CD4-positive, alpha-beta T cell (primary cell): ENCODE results near the gene SGO2. TPM values are rescaled to one million over a fixed set of nuclear protein-coding genes. Genes with fewer than 3 reads are reported as not detected.

Source experiments
- ATAC-seq: fragments of 200-7000 bp; cut with Tn5 transposase; one replicate; pipeline ENCODE4 v1.10.0; 2022; ENCODE audit warnings: mild to moderate bottlenecking; ENCODE audit not compliant: poor library complexity
- CTCF ChIA-PET: fragments of 350-600 bp; sonication (Branson Sonifier 250); formaldehyde crosslinking; loops from one replicate; lab custom pipeline; 2021; ENCODE audit warnings: antibody characterized with exemption, inconsistent platforms; lab: Charles Lee
- POLR2A ChIA-PET: fragments of 350-600 bp; sonication (Branson Sonifier 250); formaldehyde crosslinking; loops from one replicate; lab custom pipeline; 2021; ENCODE audit warnings: antibody characterized with exemption, inconsistent platforms; lab: Charles Lee
- DNase-seq, 14 experiments: peaks; one replicate each; pipeline ENCODE4 v3.0.0-alpha.2; 2013 to 2020; ENCODE audit warnings: mixed read lengths in 2 of 14
- H3K27ac ChIP-seq, 2 donors: one replicate each; pipeline versions ENCODE4 v1.5.1 to v1.7.0; 2013; ENCODE audit warnings: low read length in 2 of 2, low read depth in 1 of 2, mild to moderate bottlenecking in 1 of 2
- H3K27me3 ChIP-seq, 2 experiments: 1 replicate in 1 of 2; 2 replicates in 1 of 2; pipeline versions ENCODE4 v1.6.1 to v1.7.0; 2013; ENCODE audit warnings: low read length in 2 of 2, control low read depth in 1 of 2, mild to moderate bottlenecking in 1 of 2, moderate library complexity in 1 of 2; ENCODE audit not compliant: insufficient read depth in 2 of 2, control insufficient read depth in 1 of 2
- H3K36me3 ChIP-seq: one replicate; pipeline ENCODE4 v1.6.1; 2013; ENCODE audit warnings: low read length, control low read depth; ENCODE audit not compliant: insufficient read depth
- H3K4me1 ChIP-seq: one replicate; pipeline ENCODE4 v1.6.1; 2013; ENCODE audit warnings: low read length, control low read depth; ENCODE audit not compliant: insufficient read depth
- H3K4me3 ChIP-seq: one replicate; pipeline ENCODE4 v1.5.1; 2013; ENCODE audit warnings: mild to moderate bottlenecking, low read length, moderate library complexity
- H3K9me3 ChIP-seq, 2 experiments: 1 replicate in 1 of 2; 2 replicates in 1 of 2; pipeline versions ENCODE4 v1.6.1 to v1.7.0; 2013; ENCODE audit warnings: low read length in 2 of 2, mild to moderate bottlenecking in 2 of 2, control low read depth in 1 of 2, moderate library complexity in 1 of 2; ENCODE audit not compliant: control insufficient read depth in 1 of 2, insufficient read depth in 1 of 2
- H3K27ac Mint-ChIP-seq: one replicate; pipeline ENCODE4 v1.8.0; 2020; ENCODE audit warnings: mixed read lengths
- H3K27me3 Mint-ChIP-seq: one replicate; pipeline ENCODE4 v1.8.0; 2021; ENCODE audit warnings: mixed read lengths
- H3K36me3 Mint-ChIP-seq: one replicate; pipeline ENCODE4 v1.8.0; 2021; ENCODE audit warnings: low read depth, mixed read lengths
- H3K4me1 Mint-ChIP-seq: one replicate; pipeline ENCODE4 v1.8.0; 2021; ENCODE audit warnings: low read depth, mixed read lengths
- H3K4me3 Mint-ChIP-seq: one replicate; pipeline ENCODE4 v1.8.0; 2020; ENCODE audit warnings: mild to moderate bottlenecking, mixed read lengths
- H3K9me3 Mint-ChIP-seq: one replicate; pipeline ENCODE4 v1.8.0; 2020; ENCODE audit warnings: mixed read lengths
- intact Hi-C, 2 experiments: fragments of 100-400 bp; cut with DNase I in 1 of 2; cut with micrococcal nuclease in 1 of 2; formaldehyde crosslinking; loops; one replicate each; pipeline versions ENCODE4 v1.15.1 to v1.9.0; 2023 to 2025; cut with DNase I, micrococcal nuclease
- total RNA-seq, 174 experiments: library from RNA in 2 of 174; stranded (reverse) in 2 of 174; gene quantifications; one replicate each; pipeline ENCODE4 v1.2.3 and lab custom pipeline; 2021 to 2026
- TF ChIP-seq, protein P1 (sequence below): fragments of 200-600 bp; IDR thresholded peaks from one replicate; pipeline ENCODE4 v1.8.0; 2022; ENCODE audit warnings: antibody characterized with exemption, mild to moderate bottlenecking

The SGO2 gene
- total RNA-seq, 2 experiments from 2014 or later = 0.64 to 0.74 TPM

- Histone ChIP-seq H3K36me3 (no peaks in the 10 kb centered on the region), H3K27me3 (no peaks in the 10 kb centered on the region), H3K4me3 (no peak overlapping the region), H3K27ac (no peak overlapping the region), H3K9me3 (no peaks in the 10 kb centered on the region), H3K4me1 (no peaks in the 10 kb centered on the region)
- no peaks in the 10 kb centered on the region for H3K4me1 Mint-ChIP-seq
- no peaks in the 10 kb centered on the region for H3K36me3 Mint-ChIP-seq
- H3K27me3 Mint-ChIP-seq = peaks cover 13% of the 10 kb centered on the region
- H3K27ac Mint-ChIP-seq = no peak overlapping the region
- H3K4me3 Mint-ChIP-seq = no peak overlapping the region
- no peak for ATAC-seq
- no peak for DNase-seq
- intact Hi-C loops = no loop called here
- CTCF ChIA-PET = no interaction called here
- TF ChIP-seq, protein P1, sequence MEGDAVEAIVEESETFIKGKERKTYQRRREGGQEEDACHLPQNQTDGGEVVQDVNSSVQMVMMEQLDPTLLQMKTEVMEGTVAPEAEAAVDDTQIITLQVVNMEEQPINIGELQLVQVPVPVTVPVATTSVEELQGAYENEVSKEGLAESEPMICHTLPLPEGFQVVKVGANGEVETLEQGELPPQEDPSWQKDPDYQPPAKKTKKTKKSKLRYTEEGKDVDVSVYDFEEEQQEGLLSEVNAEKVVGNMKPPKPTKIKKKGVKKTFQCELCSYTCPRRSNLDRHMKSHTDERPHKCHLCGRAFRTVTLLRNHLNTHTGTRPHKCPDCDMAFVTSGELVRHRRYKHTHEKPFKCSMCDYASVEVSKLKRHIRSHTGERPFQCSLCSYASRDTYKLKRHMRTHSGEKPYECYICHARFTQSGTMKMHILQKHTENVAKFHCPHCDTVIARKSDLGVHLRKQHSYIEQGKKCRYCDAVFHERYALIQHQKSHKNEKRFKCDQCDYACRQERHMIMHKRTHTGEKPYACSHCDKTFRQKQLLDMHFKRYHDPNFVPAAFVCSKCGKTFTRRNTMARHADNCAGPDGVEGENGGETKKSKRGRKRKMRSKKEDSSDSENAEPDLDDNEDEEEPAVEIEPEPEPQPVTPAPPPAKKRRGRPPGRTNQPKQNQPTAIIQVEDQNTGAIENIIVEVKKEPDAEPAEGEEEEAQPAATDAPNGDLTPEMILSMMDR = no peak
- POLR2A ChIA-PET = interaction anchor here (0.6 kb wide), 1 partner anchor 500 kb away, joined by 3 read pairs; no protein-coding TSS in a partner anchor
- H3K9me3 Mint-ChIP-seq = peaks cover 2% of the 10 kb centered on the region
Observed at GRCh38 chr2:200602584-200602983, 76.6 kb downstream of the SGO2 start.

GRCh38 chr2:200603972-200604371 lies 78.0 kb downstream of the SGO2 start:
- no peaks in the 10 kb centered on the region for H3K27me3 ChIP-seq
- intact Hi-C loops = no loop called here
- no peaks in the 10 kb centered on the region for H3K36me3 ChIP-seq
- no peaks in the 10 kb centered on the region for H3K4me1 Mint-ChIP-seq
- no peak overlapping the region for H3K27ac Mint-ChIP-seq
- no peaks in the 10 kb centered on the region for H3K36me3 Mint-ChIP-seq
- DNase-seq (no peak), ATAC-seq (no peak)
- no peak overlapping the region for H3K4me3 ChIP-seq
- no peaks in the 10 kb centered on the region for H3K9me3 ChIP-seq
- ChIA-PET POLR2A (no interaction called here), CTCF (no interaction called here)
- H3K4me1 ChIP-seq = no peaks in the 10 kb centered on the region
- no peak overlapping the region for H3K4me3 Mint-ChIP-seq
- TF ChIP-seq, protein P1 = no peak
- H3K27me3 Mint-ChIP-seq = no peaks in the 10 kb centered on the region
- no peak overlapping the region for H3K27ac ChIP-seq
- peaks cover 2% of the 10 kb centered on the region for H3K9me3 Mint-ChIP-seq

DNA sequence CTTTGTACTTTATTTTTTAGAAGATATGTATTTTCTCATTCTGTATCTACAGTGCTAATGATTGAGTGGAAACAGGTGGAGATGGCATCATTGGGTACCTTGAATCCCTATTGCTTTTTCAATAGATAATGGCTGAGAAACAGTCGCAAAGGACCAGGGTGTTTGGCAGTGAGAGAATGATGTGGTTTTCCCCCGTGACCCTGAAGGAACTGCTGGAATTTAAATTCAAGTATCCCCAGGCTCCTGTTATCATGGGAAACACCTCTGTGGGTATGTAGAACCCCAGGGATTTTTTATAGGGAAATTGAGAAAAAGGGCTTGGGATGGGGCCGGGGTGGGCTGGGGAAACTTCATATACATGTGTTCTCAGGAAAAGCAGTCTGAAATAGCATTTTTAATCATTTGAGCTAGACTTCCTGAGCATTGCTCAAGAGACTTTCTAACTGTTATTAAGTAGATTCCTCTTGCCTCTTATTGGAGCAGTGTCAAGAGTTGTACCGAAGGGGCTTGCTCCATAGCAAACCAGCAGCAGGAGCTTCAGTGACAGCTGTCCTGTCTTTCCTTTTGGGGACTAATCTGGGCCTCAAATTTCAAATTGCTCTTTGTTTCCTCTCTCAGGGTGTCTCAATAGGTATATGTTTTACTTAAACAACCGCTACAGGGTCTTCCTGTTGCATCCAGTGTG lies 78.7 kb downstream of the SGO2 start:
- ATAC-seq (no peak), DNase-seq (no peak)
- Histone ChIP-seq H3K36me3 (no peaks in the 10 kb centered on the region), H3K27ac (no peak overlapping the region), H3K27me3 (no peaks in the 10 kb centered on the region), H3K4me3 (no peak overlapping the region), H3K4me1 (no peaks in the 10 kb centered on the region), H3K9me3 (no peaks in the 10 kb centered on the region)
- no peak overlapping the region for H3K27ac Mint-ChIP-seq
- peaks cover 2% of the 10 kb centered on the region for H3K9me3 Mint-ChIP-seq
- H3K27me3 Mint-ChIP-seq = no peaks in the 10 kb centered on the region
- TF ChIP-seq, protein P1 = no peak
- CTCF ChIA-PET = no interaction called here
- H3K36me3 Mint-ChIP-seq = no peaks in the 10 kb centered on the region
- no peaks in the 10 kb centered on the region for H3K4me1 Mint-ChIP-seq
- POLR2A ChIA-PET = no interaction called here
- intact Hi-C loops = no loop called here
- no peak overlapping the region for H3K4me3 Mint-ChIP-seq
